ENCODE data around the gene PRKAR1A.

DNA sequence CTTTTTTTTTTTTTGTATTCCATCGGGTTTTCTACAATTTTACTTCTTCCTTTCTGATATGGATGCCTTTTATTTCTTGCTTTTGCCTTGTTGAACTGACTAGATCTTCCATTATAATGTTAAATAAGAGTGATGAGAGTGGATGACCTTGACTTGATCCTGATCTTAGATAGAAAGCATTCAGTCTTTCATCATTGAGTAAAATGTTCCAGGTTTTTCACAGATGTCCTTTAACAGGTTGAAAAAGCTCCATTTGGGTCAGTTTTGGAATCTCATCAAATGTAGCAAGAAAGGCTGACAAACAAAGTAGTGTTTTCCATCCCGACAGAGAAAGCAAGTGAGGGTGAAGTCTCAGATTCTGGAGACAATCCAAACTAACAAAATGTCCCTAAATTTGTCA is 27.8 kb upstream of the PRKAR1A start:
- TF ChIP-seq, protein P1, sequence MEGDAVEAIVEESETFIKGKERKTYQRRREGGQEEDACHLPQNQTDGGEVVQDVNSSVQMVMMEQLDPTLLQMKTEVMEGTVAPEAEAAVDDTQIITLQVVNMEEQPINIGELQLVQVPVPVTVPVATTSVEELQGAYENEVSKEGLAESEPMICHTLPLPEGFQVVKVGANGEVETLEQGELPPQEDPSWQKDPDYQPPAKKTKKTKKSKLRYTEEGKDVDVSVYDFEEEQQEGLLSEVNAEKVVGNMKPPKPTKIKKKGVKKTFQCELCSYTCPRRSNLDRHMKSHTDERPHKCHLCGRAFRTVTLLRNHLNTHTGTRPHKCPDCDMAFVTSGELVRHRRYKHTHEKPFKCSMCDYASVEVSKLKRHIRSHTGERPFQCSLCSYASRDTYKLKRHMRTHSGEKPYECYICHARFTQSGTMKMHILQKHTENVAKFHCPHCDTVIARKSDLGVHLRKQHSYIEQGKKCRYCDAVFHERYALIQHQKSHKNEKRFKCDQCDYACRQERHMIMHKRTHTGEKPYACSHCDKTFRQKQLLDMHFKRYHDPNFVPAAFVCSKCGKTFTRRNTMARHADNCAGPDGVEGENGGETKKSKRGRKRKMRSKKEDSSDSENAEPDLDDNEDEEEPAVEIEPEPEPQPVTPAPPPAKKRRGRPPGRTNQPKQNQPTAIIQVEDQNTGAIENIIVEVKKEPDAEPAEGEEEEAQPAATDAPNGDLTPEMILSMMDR (IDR thresholded peaks at IDR 0.05) = no peak
- no peak for TF ChIP-seq POLR2AphosphoS5 (IDR thresholded peaks at IDR 0.05; ENCODE audit: insufficient read depth in 1 of 2, low read depth in 1 of 2)

Data from vagina (tissue), 2 donors.